ENCODE data around the gene GARIN5A. TPM values are rescaled to one million over a fixed set of nuclear protein-coding genes. Genes with fewer than 3 reads are reported as not detected.
A peak's percentile ranks its signal among the peaks of the same experiment; 100 is the strongest.

Gene GARIN5A
- 0.37 to 0.83 TPM (median 0.64 TPM) in 3 replicates for polyA plus RNA-seq
- polyA plus RNA-seq (2011; ENCODE audit: low read depth), result not detected
- polyA plus RNA-seq (2011; cell fraction: cytosol; rRNA removed), result 0.51 and 1.8 TPM in 2 replicates
- polyA plus RNA-seq (2011; cell fraction: nucleus; rRNA removed), result 0.66 and 1.4 TPM in 2 replicates
- polyA plus RNA-seq (2012; ENCODE audit: low replicate concordance), result 1.0 and 1.9 TPM in 2 replicates
- 0.23 to 4.1 TPM (median 0.51 TPM) in 3 replicates for polyA minus RNA-seq
- 2.1 TPM for polyA minus RNA-seq (2011; cell fraction: cytosol; rRNA and poly(A)+ RNA removed)
- polyA minus RNA-seq (2011; cell fraction: nucleus; rRNA and poly(A)+ RNA removed), result 0.42 TPM in 1 of 2 replicates, not detected in the other

- Histone ChIP-seq H3K4me1 (ENCODE audit: control insufficient read depth, extremely low read depth, insufficient read depth, low read length) (peaks cover 6% of the 10 kb centered on the region), H3K9ac (ENCODE audit: control insufficient read depth, extremely low read depth, insufficient read depth, low read length) (peak within 1 kb of the TSS; percentile 85), H4K20me1 (ENCODE audit: control insufficient read depth, extremely low read depth, insufficient read depth, low read length) (peaks cover 6% of the 10 kb centered on the region), H3K4me3 (ENCODE audit: control insufficient read depth in 2 of 3, extremely low read depth in 1 of 3, insufficient read depth in 2 of 3, low read depth in 1 of 3, low read length in 3 of 3) (peak within 1 kb of the TSS; percentile 85 to 94 (median 93)), H3K4me2 (ENCODE audit: control insufficient read depth, extremely low read depth, insufficient read depth, low read depth, low read length) (peak within 1 kb of the TSS; percentile 74), H3K9me1 (ENCODE audit: control insufficient read depth, extremely low read depth, insufficient read depth, low read length) (peaks cover 2% of the 10 kb centered on the region), H3K27ac (ENCODE audit: control insufficient read depth, insufficient read depth, low read length) (peak within 1 kb of the TSS; percentile 67), H3K36me3 (ENCODE audit: control insufficient read depth in 2 of 2, extremely low read depth in 1 of 2, insufficient read depth in 2 of 2, low read length in 2 of 2) (peaks cover 7 to 16% of the 10 kb centered on the region in 2 experiments), H3K27me3 (ENCODE audit: control insufficient read depth, extremely low read depth, insufficient read depth, low read length) (no peaks in the 10 kb centered on the region), H3K79me2 (ENCODE audit: control insufficient read depth, insufficient read depth, low read length) (peaks cover 19% of the 10 kb centered on the region), H2AFZ (ENCODE audit: control insufficient read depth, low read length) (peak within 1 kb of the TSS; percentile 97), H3K9me3 (ENCODE audit: control insufficient read depth, low read depth, low read length) (no peaks in the 10 kb centered on the region)
- FAIRE-seq (no peak), DNase-seq (ENCODE audit: low read depth, low spot score) (peak; percentile 72)
- dilution Hi-C loops (cut with MboI; ENCODE audit: extremely low pct_ligation_motif_present, low sequenced_read_pairs), result no loop called here
- TF ChIP-seq CTCF (optimal IDR thresholded peaks at IDR 0.05 in 1 of 3, IDR thresholded peaks at IDR 0.05 in 1 of 3, conservative IDR thresholded peaks at IDR 0.05 in 1 of 3; ENCODE audit: extremely low read depth in 1 of 3, insufficient read depth in 2 of 3, low read length in 3 of 3), result no peak
These were observed at the start of gene GARIN5A, which contains the start of gene EMC10 for GRCh38 chr19:50476224-50476906. Gene GARIN5A, minus strand, starts transcription at chr19:50476848. Its CDS starts 460 bp downstream, at chr19:50476388. Gene EMC10, plus strand, starts transcription at chr19:50476507. Its CDS starts 38 bp downstream, at chr19:50476545.

GRCh38 chr19:50522881-50523280, 46.2 kb upstream of the GARIN5A start:
- Histone ChIP-seq H3K9me3 (ENCODE audit: control insufficient read depth, low read depth, low read length) (no peaks in the 10 kb centered on the region), H3K4me2 (ENCODE audit: control insufficient read depth, extremely low read depth, insufficient read depth, low read depth, low read length) (no peak overlapping the region), H3K27ac (ENCODE audit: control insufficient read depth, insufficient read depth, low read length) (no peak overlapping the region), H3K4me1 (ENCODE audit: control insufficient read depth, extremely low read depth, insufficient read depth, low read length) (no peaks in the 10 kb centered on the region), H3K9me1 (ENCODE audit: control insufficient read depth, extremely low read depth, insufficient read depth, low read length) (no peaks in the 10 kb centered on the region), H4K20me1 (ENCODE audit: control insufficient read depth, extremely low read depth, insufficient read depth, low read length) (no peaks in the 10 kb centered on the region), H2AFZ (ENCODE audit: control insufficient read depth, low read length) (no peak overlapping the region), H3K27me3 (ENCODE audit: control insufficient read depth, extremely low read depth, insufficient read depth, low read length) (peaks cover 4% of the 10 kb centered on the region), H3K36me3 (ENCODE audit: control insufficient read depth in 2 of 2, extremely low read depth in 1 of 2, insufficient read depth in 2 of 2, low read length in 2 of 2) (no peaks in the 10 kb centered on the region), H3K4me3 (ENCODE audit: control insufficient read depth in 2 of 3, extremely low read depth in 1 of 3, insufficient read depth in 2 of 3, low read depth in 1 of 3, low read length in 3 of 3) (no peak overlapping the region), H3K9ac (ENCODE audit: control insufficient read depth, extremely low read depth, insufficient read depth, low read length) (no peak overlapping the region), H3K79me2 (ENCODE audit: control insufficient read depth, insufficient read depth, low read length) (no peaks in the 10 kb centered on the region)
- FAIRE-seq, result no peak
- no peak for DNase-seq (ENCODE audit: low read depth, low spot score)
- TF ChIP-seq CTCF (optimal IDR thresholded peaks at IDR 0.05 in 1 of 3, IDR thresholded peaks at IDR 0.05 in 1 of 3, conservative IDR thresholded peaks at IDR 0.05 in 1 of 3; ENCODE audit: extremely low read depth in 1 of 3, insufficient read depth in 2 of 3, low read length in 3 of 3), result no peak
- dilution Hi-C loops (cut with MboI; ENCODE audit: extremely low pct_ligation_motif_present, low sequenced_read_pairs), result no loop called here
